Measurements from ENCODE around the gene CHMP1A. TPM values are rescaled to one million over a fixed set of nuclear protein-coding genes. Genes with fewer than 3 reads are reported as not detected.

Gene CHMP1A
- total RNA-seq, 1 donor from 2014 or later, result 37.3 TPM

DNA sequence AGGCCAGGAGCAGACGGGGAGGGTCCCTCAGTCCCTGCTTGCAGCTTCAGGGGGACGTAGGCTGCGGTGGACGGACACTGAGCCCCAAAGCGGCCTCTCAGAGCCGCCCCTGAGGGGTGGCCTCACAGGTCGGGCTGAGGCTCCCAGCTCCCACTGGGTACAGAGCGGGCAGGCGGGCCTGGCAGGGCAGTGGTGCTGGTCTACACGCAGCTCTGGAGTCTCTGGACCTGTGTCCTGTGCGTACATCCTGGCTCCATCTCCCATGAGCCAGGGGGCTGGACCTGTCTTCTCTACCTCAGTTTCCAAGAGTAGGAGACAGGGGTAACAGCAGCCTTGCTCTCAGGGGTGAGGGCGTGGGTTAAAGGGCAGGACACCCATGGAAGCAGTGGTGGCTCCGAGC lies 42.3 kb downstream of the CHMP1A start:
- no peaks in the 10 kb centered on the region for H3K9me3 ChIP-seq (replicated peaks)
- no peak overlapping the region for H3K27ac ChIP-seq (replicated peaks)
- DNase-seq, result no peak
- H3K4me3 ChIP-seq, result no peak overlapping the region
- TF ChIP-seq, protein P1, sequence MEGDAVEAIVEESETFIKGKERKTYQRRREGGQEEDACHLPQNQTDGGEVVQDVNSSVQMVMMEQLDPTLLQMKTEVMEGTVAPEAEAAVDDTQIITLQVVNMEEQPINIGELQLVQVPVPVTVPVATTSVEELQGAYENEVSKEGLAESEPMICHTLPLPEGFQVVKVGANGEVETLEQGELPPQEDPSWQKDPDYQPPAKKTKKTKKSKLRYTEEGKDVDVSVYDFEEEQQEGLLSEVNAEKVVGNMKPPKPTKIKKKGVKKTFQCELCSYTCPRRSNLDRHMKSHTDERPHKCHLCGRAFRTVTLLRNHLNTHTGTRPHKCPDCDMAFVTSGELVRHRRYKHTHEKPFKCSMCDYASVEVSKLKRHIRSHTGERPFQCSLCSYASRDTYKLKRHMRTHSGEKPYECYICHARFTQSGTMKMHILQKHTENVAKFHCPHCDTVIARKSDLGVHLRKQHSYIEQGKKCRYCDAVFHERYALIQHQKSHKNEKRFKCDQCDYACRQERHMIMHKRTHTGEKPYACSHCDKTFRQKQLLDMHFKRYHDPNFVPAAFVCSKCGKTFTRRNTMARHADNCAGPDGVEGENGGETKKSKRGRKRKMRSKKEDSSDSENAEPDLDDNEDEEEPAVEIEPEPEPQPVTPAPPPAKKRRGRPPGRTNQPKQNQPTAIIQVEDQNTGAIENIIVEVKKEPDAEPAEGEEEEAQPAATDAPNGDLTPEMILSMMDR (IDR thresholded peaks at IDR 0.05; ENCODE audit: borderline replicate concordance), result no peak
- H3K36me3 ChIP-seq, result no peaks in the 10 kb centered on the region
- intact Hi-C loops (cut with micrococcal nuclease), result no loop called here
- peaks cover 10% of the 10 kb centered on the region for H3K4me1 ChIP-seq
- H3K27me3 ChIP-seq (ENCODE audit: low read depth), result peaks cover 72% of the 10 kb centered on the region

DNA sequence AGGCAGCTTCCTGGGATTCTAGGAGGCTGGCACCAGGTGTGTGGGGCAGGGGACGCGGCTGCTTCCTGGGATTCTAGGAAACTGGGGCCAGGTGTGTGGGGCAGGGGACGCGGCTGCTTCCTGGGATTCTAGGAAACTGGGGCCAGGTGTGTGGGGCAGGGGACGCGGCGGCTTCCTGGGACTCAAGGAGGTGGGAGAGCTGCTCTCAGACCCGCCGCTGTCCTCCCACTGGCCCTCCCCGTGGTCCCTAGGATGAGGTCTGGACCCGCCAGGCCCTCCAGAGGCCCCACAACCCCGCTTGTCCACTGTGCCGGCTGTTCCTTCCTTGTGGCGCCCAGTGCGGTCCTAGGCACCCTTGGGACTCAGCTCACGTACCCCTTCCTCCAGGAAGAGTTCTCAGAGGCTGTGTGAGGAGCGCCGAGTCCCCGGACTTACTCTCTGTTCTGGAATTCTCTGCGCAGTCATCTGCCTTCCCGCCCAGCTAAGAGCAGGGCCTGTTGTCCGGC lies 43.5 kb downstream of the CHMP1A start:
- Histone ChIP-seq H3K9me3 (replicated peaks) (no peaks in the 10 kb centered on the region), H3K27me3 (ENCODE audit: low read depth) (peaks cover 67% of the 10 kb centered on the region), H3K4me1 (peaks cover 10% of the 10 kb centered on the region), H3K36me3 (no peaks in the 10 kb centered on the region), H3K27ac (replicated peaks) (no peak overlapping the region), H3K4me3 (no peak overlapping the region)
- intact Hi-C loops (cut with micrococcal nuclease), result no loop called here
- no peak for DNase-seq
- TF ChIP-seq, protein P1 (IDR thresholded peaks at IDR 0.05; ENCODE audit: borderline replicate concordance), result no peak

DNA sequence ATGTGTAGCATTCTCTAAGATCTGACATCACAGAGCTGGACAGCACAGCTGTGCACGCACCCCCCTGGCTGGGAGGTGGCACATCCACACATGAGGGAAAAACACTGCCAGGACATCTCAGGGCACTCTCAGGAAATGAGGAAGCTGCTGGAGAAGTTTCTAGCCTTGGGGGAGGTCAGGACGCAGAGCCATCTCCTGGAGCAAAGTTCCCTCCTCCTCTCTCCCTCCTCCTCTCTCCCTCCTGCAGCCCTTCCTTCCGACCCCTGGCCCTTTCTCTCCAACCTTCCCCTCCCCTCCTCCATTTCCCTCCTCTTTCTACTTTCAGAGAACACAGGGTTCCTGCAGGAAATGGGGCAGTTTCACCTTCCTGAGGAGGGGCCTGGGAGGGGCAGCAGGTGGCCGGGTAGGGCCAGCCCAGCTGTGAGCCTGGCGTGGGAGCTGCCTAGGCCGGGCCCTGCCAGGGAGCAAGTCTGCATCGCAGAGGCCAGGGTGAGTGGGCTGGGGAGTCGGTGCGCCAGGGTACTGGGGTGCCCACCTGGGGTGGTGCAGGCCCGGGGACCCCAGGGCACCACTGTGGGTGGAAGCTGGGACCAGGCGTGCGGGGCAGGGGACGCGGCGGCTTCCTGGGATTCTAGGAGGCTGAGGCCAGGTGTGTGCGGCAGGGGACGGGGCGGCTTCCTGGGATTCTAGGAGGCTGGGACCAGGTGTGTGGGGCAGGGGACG lies 44.1 kb downstream of the CHMP1A start, which contains the start of gene DPEP1:
DPEP1 (plus strand) TSS at position 412 of the 723 bp plus-strand sequence. CDS start 16,769 bp downstream, outside the sequence.
- H3K27ac ChIP-seq (replicated peaks), result no peak within 1 kb of the TSS
- no peak for DNase-seq
- intact Hi-C loops (cut with micrococcal nuclease), result no loop called here
- H3K4me1 ChIP-seq, result peaks cover 10% of the 10 kb centered on the region
- H3K4me3 ChIP-seq, result no peak within 1 kb of the TSS
- TF ChIP-seq, protein P1 (IDR thresholded peaks at IDR 0.05; ENCODE audit: borderline replicate concordance), result no peak
- peaks cover 69% of the 10 kb centered on the region for H3K27me3 ChIP-seq (ENCODE audit: low read depth)
- H3K36me3 ChIP-seq, result no peaks in the 10 kb centered on the region
- H3K9me3 ChIP-seq (replicated peaks), result no peaks in the 10 kb centered on the region

DNA sequence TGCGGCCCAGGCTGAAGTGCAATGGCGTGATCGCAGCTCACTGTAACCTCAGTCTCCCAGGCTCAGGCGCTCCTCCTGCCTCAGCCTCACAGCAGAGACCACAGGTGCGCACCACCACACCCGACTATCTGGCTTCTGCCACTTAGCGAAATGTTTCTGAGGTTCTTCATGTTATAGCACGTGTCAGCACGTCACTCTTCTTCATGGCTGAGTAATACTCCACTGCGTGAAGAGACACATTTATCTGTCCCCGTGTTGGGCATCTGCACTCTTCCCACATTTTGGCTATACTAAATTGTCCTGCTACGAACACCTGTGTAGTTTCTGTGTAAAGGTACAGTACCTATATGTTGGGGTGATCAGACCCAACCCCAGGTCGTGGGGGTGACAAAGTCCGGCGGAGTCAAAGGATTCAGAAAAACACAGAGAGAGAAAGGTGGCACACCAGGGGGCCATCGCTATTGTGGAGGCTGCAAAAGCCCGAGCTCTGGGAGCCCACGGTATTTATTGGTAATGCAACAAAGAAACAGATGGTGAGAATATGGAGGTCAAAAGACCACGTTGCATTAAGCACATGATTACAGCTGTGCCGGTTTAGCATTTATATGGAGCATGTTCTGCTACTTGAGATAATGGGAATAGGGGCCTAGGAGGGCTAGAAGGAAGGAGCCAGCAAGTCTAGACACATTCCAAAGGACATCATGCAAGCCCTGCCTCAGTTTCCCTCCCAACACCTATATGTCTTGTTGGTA lies 44.9 kb downstream of the CHMP1A start:
- peaks cover 68% of the 10 kb centered on the region for H3K27me3 ChIP-seq (ENCODE audit: low read depth)
- H3K9me3 ChIP-seq (replicated peaks), result no peaks in the 10 kb centered on the region
- H3K4me1 ChIP-seq, result peaks cover 10% of the 10 kb centered on the region
- no peak overlapping the region for H3K27ac ChIP-seq (replicated peaks)
- H3K4me3 ChIP-seq, result no peak overlapping the region
- H3K36me3 ChIP-seq, result no peaks in the 10 kb centered on the region
- intact Hi-C loops (cut with micrococcal nuclease), result no loop called here
- TF ChIP-seq, protein P1 (IDR thresholded peaks at IDR 0.05; ENCODE audit: borderline replicate concordance), result no peak
- DNase-seq, result no peak

DNA sequence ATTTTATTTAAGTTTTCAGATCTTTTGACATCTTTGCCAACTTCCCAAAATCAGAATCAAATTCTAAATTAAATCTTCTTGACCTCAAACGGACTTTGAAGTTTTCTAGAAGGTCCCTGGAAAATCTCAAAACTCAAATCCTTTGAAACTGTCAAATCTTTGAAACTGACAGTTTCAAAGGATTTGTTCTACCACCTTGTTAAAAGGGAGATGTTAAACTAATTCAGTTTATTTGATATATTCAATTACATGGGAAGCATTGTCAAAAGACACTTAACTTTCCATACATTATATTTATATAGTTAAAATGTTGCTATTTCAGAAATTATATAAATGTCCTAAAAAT lies 47.4 kb downstream of the CHMP1A start:
- peaks cover 73% of the 10 kb centered on the region for H3K27me3 ChIP-seq (ENCODE audit: low read depth)
- no peaks in the 10 kb centered on the region for H3K36me3 ChIP-seq
- TF ChIP-seq, protein P1 (IDR thresholded peaks at IDR 0.05; ENCODE audit: borderline replicate concordance), result no peak
- no peak for DNase-seq
- H3K9me3 ChIP-seq (replicated peaks), result no peaks in the 10 kb centered on the region
- intact Hi-C loops (cut with micrococcal nuclease), result no loop called here
- no peaks in the 10 kb centered on the region for H3K4me1 ChIP-seq
- H3K27ac ChIP-seq (replicated peaks), result no peak overlapping the region
- H3K4me3 ChIP-seq, result no peak overlapping the region

Measured in left ventricle myocardium inferior (tissue), 1 donor.